IPS-NIHi11 (cell line): ENCODE results near the gene PNPLA4.

Source experiments
- DNase-seq: peaks from one replicate; pipeline ENCODE4 v3.0.0; 2012; ENCODE audit warnings: mixed read lengths, low spot score

PNPLA4 gene

DNA sequence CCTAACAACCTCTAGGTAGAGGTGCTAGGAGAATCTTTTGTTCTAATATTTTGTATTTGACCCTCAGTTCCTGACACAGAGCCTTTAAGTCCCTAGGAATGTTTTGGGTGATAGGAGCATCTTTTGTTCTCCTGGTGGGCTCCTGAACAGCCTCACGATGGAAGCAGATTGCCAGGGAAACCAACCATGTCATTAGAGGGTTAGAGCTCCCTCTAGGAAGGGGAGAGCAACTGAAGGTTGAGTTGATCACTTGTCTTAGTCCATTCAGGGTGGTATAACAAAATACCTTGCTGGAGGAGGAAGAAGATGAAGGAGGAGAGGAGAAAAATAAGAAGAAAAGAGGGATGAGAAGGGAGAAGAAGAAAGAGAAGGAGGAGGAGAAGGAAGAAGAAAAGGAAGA, 75.0 kb downstream of the PNPLA4 start:
- DNase-seq, result peak; percentile 11
